ENCODE data around the gene SUGP2. TPM values are rescaled to one million over a fixed set of nuclear protein-coding genes. Genes with fewer than 3 reads are reported as not detected.

SUGP2 gene
- total RNA-seq, 1 donor from 2014 or later: 33.5 TPM

DNA sequence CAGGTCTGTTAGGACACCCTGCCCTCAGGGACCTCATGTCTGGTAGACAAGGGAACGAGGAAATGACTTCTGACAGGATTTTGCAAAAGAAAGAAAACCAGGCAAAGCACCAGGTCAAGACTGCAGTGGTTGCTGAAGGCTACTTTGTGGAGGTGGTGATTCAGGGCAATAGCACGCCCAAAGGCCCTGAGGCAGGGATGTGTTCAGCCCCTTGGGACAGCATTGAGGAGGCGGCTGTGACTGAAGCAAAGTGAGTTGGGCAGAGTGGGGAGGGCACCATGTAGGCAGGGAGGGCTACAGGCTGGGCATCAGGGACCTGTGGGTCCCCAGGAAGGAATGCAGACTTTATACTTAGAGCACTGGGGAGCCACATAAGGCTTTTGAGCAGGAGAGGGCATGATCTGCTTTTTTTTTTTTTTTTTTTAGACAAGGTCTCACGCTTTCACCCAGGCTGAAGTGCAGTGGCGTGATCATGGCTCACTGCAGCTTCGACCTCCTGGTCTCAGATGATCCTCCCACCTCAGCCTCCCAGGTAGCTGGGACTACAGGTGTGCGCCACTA is 81.5 kb downstream of the SUGP2 start:
- no peak for DNase-seq

DNA sequence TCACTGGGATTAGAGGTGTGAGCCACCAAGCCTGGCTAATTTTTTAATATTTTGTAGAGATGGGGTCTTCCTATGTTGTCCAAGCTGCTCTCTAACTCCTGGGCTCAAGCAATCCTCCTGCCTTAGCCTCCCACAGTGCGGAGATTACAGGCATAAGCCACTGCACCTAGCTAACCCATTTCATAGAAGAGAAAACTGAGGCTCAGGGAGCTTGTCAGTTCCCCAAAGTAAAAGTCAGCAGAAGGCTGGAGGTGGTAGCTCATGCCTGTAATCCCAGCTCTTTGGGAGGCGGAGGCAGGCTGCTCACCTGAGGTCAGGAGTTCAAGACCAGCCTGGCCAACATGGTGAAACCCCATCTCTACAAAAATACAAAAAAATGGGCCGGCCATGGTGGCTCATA is 83.5 kb downstream of the SUGP2 start:
- no peak for DNase-seq

DNA sequence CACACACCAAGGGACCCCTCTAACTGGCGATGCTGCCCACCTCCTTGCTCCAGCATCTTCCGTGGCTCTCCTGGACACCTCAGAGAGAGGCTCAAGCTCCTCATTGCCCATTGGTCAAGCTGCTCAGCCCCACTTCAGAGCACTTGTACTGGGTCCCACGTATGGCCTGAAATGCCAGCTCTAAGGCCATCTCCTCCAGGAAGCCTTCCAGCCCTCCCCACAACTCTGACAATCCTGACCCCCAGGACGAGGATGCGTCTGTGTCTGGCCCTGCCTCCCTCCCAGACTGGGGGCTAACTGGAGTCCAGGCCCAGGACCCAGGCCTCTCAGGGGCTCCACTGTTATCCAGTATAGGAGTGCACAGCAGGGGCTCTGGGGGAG is 84.4 kb downstream of the SUGP2 start:
- no peak for DNase-seq

DNA sequence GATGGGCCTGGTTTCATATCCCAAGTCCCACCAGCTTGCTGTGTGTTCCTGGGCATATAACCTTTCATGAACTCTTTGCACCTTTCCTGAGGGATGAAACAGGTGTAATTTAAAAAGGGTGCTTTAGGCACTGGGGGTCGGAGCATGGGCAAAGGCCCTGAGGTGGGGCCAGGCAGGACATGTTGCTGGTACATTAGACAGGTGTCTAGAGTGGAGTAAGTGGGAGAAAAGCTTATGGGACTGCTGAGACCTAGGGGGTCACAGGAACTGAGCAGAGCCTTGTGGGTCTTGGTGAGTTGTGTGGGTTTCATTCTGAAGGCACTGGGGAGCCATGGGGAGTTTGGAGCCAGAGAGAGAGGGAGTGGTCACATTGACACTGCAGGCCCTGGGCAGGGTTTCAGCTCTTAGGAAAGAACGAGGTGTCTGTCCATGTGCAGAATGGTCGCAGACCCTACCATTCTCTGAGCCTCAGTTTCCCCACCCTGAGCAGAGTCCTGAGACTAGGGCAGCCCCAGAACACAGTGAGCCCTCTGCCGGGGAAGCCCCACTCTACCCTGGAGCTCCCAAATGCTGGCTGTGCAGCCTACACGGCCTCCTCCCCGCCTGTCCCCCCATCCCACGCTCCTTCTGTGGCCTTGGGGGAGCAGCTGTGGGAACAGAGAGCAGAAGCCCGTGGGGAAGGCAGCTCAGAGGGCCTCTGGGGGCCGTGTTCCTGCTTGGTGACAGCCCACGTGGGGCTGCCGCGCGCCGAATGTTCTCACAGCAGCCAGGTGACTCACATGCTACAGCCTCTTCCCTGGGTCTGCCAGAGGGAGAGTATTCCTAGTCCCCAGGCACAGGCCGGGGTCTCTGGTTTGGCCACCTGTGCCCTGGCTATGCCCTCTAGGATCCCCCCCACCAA is 85.0 kb downstream of the SUGP2 start:
- DNase-seq: no peak

DNA sequence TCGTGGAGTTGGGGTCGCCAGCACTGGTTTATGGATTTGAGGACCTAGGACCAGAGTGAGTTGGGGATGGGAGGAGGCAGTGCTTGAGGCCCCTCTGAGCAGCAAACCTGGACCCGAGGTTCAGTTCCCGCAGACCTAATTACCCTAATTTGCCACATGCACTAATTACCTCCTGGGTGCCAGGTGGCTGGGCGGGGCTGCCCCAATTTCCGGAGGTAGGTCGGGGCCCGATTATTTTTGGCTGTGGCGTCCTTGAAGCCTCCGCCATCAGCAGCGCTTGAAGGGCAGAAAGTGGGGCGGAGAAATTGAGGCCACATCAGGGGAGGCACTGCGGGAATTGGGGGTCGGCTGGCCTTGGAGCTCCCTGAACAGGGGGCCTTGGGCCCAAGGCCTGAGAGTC is 86.4 kb downstream of the SUGP2 start:
- no peak for DNase-seq

DNA sequence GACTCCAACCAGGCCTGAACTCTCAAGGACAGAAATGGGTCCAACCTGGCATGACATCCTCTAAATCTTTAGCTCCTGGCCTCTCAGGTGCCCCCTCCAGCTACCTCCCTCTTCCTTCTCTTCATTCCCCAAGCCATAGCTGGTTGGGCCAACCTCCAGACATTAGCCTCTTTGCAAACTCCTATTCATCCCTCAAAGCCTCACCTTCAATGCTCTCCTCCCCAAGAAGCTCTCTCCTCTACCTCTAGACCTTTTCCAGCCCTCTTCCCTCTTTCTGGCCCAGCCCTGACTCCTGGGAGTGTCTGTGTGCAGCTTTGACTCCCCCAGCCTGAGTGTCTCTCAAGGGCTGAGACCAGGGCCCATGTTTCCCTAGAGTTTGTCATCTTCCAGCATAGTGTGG is 87.0 kb downstream of the SUGP2 start:
- no peak for DNase-seq

DNA sequence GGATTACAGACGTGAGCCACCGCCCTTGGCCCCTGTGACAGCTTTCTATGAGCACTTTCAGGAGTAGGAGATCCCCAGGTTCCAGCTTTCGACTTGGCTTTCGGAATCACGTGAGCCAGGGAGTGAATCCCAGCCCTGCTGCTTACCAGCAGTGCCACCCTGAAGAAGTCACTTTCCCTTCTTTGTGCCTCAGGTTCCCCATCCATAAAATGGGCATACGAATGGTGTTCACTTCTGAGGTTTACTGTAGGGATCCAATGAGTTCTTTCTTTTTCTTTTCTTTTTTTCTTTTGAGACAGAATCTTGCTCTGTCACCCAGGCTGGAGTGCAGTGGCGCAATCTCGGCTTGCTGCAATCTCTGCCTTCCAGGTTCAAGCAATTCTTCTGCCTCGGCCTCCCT is 88.0 kb downstream of the SUGP2 start:
- DNase-seq: no peak

DNA sequence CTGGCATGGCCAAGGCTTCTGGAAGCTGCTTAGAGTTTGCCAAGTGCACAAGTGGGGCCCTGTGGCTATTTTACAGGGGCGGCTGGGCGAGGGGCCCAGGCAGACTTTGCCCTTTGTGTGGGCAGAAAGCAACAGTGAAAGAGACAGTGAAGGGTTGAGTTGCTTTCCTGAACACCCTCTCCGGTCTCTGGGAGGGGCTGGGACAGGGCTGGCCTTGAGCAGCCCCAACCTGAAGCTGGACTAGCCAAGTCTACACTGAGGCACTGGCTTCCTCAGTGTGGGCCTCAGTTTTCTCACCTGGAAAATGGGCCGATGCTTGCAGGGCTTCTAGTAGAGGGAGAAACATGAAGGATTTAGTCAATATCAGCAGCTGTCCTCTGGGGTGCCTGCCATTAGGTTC is 89.9 kb downstream of the SUGP2 start:
- no peak for DNase-seq

DNA sequence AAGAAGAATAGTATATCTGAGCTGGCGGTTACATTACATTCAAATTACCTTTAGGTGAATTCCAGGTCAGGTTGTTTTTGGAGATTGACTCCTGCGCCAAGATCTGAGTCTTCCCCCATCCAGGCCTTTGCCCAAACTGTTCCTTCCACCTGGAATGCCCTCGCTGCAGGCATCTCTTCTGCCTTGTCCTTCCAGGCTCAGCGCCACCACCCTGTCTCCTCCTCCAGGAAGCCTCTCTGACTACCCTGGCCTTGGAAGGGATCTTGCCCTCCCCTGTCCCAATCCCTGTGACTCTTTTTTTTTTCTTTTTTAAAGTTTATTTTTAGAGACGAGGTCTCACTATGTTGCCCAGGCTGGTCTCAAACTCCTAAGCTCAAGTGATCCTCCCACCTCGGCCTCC is 90.6 kb downstream of the SUGP2 start:
- DNase-seq: no peak

DNA sequence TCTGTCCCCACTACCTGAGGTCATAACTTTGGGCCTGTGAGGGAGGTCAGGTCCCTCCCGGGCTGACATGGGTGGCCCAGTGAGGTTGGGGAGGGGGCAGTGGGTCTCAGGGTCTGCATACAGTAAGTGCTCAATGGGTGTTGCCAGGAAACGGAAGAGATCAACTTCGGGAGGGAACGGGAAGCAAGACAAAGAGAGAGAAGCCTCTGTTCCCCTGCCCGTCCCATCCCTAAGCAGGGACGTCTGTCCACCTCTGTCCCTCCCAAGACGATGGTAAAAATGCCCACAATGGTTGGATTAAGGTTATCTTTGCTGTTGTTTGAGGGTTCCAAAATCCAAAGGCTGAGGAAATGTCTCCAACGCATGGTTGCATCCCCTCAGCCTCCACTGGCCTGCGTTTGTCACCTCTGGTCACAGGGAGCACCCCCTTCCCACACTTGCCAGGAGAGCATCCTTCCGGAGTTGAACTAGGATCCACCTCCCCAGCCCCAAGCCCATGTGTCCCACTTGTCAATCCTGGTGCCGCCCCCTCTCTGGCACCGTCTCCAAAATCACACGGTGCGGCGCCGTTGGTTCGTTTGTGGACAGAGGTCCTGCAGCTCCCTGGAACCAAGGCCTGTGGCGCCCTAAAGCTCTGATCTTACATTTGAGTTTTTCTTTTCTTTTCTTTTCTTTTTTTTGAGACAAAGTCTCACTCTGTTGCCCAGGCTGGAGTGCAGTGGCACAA is 91.5 kb downstream of the SUGP2 start:
- no peak for DNase-seq

Other genes with a start within 250 kb of the SUGP2 start
- gene COMP, start 242.2 kb downstream of the SUGP2 start, total RNA-seq: 10.9 TPM
- gene UPF1, start 201.6 kb downstream of the SUGP2 start, total RNA-seq: 46.7 TPM
- 2.5 TPM for gene CERS1, start 137.4 kb downstream of the SUGP2 start, total RNA-seq
- 54.6 TPM for gene COPE, start 114.1 kb downstream of the SUGP2 start, total RNA-seq
- gene DDX49, start 113.8 kb downstream of the SUGP2 start, total RNA-seq: 31.8 TPM
- 18.8 TPM for gene HOMER3, start 92.3 kb downstream of the SUGP2 start, total RNA-seq
- gene ARMC6, start 86 bp upstream of the SUGP2 start, total RNA-seq: 15.5 TPM
- gene SLC25A42, start 30.5 kb upstream of the SUGP2 start, total RNA-seq: 6.7 TPM
- 9.7 TPM for gene TMEM161A, start 105.0 kb upstream of the SUGP2 start, total RNA-seq
- gene MEF2B, start 136.7 kb upstream of the SUGP2 start, total RNA-seq: 0.49 TPM
- 4.9 TPM for gene BORCS8, start 158.6 kb upstream of the SUGP2 start, total RNA-seq
- 34.1 TPM for gene RFXANK, start 158.7 kb upstream of the SUGP2 start, total RNA-seq
- 6.7 TPM for gene NR2C2AP, start 169.9 kb upstream of the SUGP2 start, total RNA-seq
- gene NCAN, start 178.4 kb upstream of the SUGP2 start, total RNA-seq: 0.49 TPM
- gene TM6SF2, start 239.8 kb upstream of the SUGP2 start, total RNA-seq: 0.39 TPM

All from skin of body (tissue), 2 donors.